ENCODE data around the gene PKNOX2.

GRCh38 chr11:125408311-125408711 lies 243.8 kb downstream of the PKNOX2 start:
- TF ChIP-seq CTCF (IDR thresholded peaks at IDR 0.05) (no peak), POLR2A (IDR thresholded peaks at IDR 0.05; ENCODE audit: low read depth) (no peak), EP300 (IDR thresholded peaks at IDR 0.05) (no peak), POLR2AphosphoS5 (IDR thresholded peaks at IDR 0.05) (no peak)

Measured in esophagus muscularis mucosa (tissue), 4 donors.